Activated CD4-positive, alpha-beta memory T cell treated with anti-CD3 and anti-CD28 coated beads, Interleukin-2, amount 10 ng/mL, durations not matched to agents 7 days and 5 days (primary cell): ENCODE results near the gene POLR1E. TPM values are rescaled to one million over a fixed set of nuclear protein-coding genes. Genes with fewer than 3 reads are reported as not detected.
A peak's percentile ranks its signal among the peaks of the same experiment; 100 is the strongest.
"Not testable (repeated sequence)": the region's sequence is repeated elsewhere in the genome, so short reads cannot be mapped to it uniquely, and the experiment has no call there.

Experiments used
- CTCF ChIA-PET: fragments of 350-600 bp; sonication (Branson Sonifier 250); formaldehyde crosslinking; loops from one replicate; lab custom pipeline; 2021; ENCODE audit warnings: antibody characterized with exemption, inconsistent platforms; lab: Charles Lee
- POLR2A ChIA-PET: fragments of 350-600 bp; sonication (Branson Sonifier 250); formaldehyde crosslinking; loops from one replicate; lab custom pipeline; 2021; ENCODE audit warnings: antibody characterized with exemption; lab: Charles Lee
- DNase-seq: peaks from one replicate; pipeline ENCODE4 v3.0.0-alpha.2; 2020
- H3K27ac Mint-ChIP-seq: one replicate; pipeline ENCODE4 v1.8.0; 2021; ENCODE audit warnings: mild to moderate bottlenecking, mixed read lengths
- H3K27me3 Mint-ChIP-seq: one replicate; pipeline ENCODE4 v1.8.0; 2021; ENCODE audit warnings: mixed read lengths
- H3K36me3 Mint-ChIP-seq: one replicate; pipeline ENCODE4 v1.8.0; 2021; ENCODE audit warnings: low read depth, mixed read lengths
- H3K4me1 Mint-ChIP-seq: one replicate; pipeline ENCODE4 v1.8.0; 2021; ENCODE audit warnings: mixed read lengths
- H3K4me3 Mint-ChIP-seq: one replicate; pipeline ENCODE4 v1.8.0; 2021; ENCODE audit warnings: mild to moderate bottlenecking, mixed read lengths
- H3K9me3 Mint-ChIP-seq: one replicate; pipeline ENCODE4 v1.8.0; 2021; ENCODE audit warnings: mixed read lengths
- total RNA-seq, 2 experiments: library from RNA; stranded (reverse); gene quantifications; one replicate each; pipeline ENCODE4 v1.2.3, GENCODE V29; 2021

POLR1E gene
- total RNA-seq, 2 experiments from 2014 or later = 27.6 to 29.2 TPM

DNA sequence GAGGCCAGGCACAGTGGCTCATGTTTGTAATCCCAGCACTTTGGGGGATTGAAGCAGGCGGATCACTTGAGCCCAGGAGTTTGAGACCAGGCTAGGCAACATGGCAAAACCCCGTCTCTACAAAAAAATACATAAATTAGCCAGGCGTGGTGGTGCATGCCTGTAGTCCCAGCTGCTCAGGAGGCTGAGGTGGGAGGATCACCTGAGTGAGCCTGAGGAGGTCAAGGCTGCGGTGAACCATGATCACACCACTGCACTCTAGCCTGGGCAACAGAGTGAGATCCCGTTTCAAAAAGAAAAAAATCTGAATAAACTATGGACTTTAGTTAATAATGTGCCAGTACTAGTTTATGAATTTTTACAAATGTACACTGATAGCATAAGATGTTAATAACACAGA, 24.3 kb downstream of the POLR1E start:
- POLR2A ChIA-PET = interaction anchor here (1.6 kb wide), 1 partner anchor 12 kb away, joined by 5 read pairs; no protein-coding TSS in a partner anchor
- peaks cover 22% of the 10 kb centered on the region for H3K36me3 Mint-ChIP-seq
- H3K4me3 Mint-ChIP-seq, H3K27me3 Mint-ChIP-seq, H3K27ac Mint-ChIP-seq, CTCF ChIA-PET, H3K9me3 Mint-ChIP-seq, DNase-seq: not testable (repeated sequence)
- peaks cover 16% of the 10 kb centered on the region for H3K4me1 Mint-ChIP-seq

DNA sequence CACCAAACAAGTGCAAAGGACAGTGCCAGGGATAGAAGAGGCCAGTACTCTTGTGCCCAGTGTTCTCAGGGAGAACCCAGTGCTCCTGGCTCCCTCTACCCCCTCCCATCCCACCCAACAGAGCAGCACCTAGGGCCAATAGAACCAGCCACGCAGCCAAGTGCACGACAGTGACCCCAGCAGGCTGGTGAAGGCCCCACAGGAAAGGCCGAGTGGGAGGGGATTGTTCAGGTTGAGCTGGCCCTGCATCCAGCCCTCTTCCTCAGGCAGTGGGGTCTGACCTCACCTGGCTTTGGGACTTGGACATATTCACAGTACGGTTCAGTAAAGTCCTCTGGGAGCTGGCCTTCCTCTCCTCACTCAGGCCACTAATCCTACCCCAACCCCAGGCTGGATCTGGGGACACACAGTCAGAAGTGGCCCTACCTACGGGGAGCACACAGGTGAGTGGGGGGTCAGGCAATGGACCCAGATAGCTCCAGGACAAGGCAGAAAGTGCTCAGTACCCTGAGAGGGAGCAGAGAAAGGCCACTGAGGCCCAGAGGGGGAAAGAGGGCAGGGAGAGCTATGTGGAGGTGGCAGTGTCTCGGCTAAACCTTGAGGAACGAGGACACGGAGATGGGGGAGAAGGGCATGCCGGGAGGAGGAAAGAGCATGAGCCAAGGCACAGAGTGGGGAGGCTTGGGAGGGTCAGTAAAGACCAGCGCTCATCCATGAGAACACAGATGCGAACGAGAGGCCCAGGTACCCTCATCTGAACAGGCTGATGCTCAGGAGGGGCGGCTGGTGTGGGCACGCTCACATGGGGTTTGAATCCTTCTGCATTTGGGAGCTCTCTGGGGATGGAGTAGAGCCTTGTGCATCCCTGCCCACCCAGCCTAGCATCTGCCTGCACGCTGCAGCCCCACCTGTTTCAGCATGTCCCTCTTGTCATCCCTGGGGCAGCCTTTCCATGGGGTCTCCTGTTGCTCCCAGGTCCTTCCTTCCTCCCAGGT, 25.6 kb downstream of the POLR1E start:
- peaks cover 14% of the 10 kb centered on the region for H3K4me1 Mint-ChIP-seq
- H3K9me3 Mint-ChIP-seq = no peaks in the 10 kb centered on the region
- H3K27me3 Mint-ChIP-seq = no peaks in the 10 kb centered on the region
- no peak overlapping the region for H3K4me3 Mint-ChIP-seq
- no peak overlapping the region for H3K27ac Mint-ChIP-seq
- ChIA-PET CTCF (no interaction called here), POLR2A (interaction anchor here (0.9 to 2.3 kb wide), 3 partner anchors 8 to 81 kb away, joined by 3 to 9 read pairs (median 3); partner anchors contain the start of gene POLR1E)
- H3K36me3 Mint-ChIP-seq = peaks cover 17% of the 10 kb centered on the region
- no peak for DNase-seq

GRCh38 chr9:37512437-37512836, 26.7 kb downstream of the POLR1E start:
- no peak overlapping the region for H3K4me3 Mint-ChIP-seq
- H3K27ac Mint-ChIP-seq = no peak overlapping the region
- POLR2A ChIA-PET = interaction anchor here (0.9 to 2.3 kb wide), 2 partner anchors 9 to 26 kb away, joined by 3 to 9 read pairs; partner anchors contain the start of gene POLR1E
- no peak for DNase-seq
- H3K27me3 Mint-ChIP-seq = no peaks in the 10 kb centered on the region
- peaks cover 6% of the 10 kb centered on the region for H3K36me3 Mint-ChIP-seq
- CTCF ChIA-PET = no interaction called here
- H3K9me3 Mint-ChIP-seq = no peaks in the 10 kb centered on the region
- peaks cover 10% of the 10 kb centered on the region for H3K4me1 Mint-ChIP-seq

DNA sequence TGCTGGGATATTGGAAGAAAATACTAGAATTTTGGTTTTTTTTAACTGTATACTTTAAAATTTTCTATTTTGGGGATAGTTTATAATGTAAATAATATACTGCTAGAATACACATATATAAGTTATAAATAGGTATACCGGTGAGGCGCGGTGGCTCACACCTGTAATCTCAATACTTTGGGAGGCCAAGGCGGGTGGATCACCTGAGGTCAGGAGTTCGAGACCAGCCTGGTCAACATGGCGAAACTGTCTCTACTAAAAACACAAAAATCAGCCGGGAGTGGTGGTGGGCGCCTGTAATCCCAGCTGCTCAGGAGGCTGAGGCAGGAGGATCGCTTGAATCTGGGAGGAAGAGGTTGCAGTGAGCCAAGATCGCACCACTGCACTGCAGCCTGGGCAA, 28.7 kb downstream of the POLR1E start:
- H3K9me3 Mint-ChIP-seq, H3K4me1 Mint-ChIP-seq, H3K36me3 Mint-ChIP-seq, H3K4me3 Mint-ChIP-seq, DNase-seq, H3K27me3 Mint-ChIP-seq, CTCF ChIA-PET, H3K27ac Mint-ChIP-seq, POLR2A ChIA-PET: not testable (repeated sequence)

DNA sequence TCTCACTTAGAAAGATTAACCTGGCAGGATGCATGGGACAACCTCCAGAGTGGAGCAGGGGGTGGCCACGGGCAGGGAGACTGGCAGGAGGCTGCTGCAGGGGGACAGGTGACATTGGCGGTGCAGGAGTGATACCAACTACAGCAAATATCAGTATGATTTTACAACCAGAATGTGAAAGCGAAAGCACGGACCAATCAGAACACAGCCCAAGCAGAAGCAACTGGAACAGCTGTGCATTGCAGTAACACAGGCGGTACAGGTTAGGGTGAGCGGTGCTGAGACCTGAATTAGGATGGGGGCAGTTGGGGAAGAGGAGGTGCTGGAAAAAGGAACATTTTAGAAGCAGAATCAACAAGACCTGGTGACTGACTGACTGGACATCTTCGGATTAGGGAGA, 29.3 kb downstream of the POLR1E start:
- H3K27ac Mint-ChIP-seq = no peak overlapping the region
- peaks cover 10% of the 10 kb centered on the region for H3K4me1 Mint-ChIP-seq
- H3K4me3 Mint-ChIP-seq = no peak overlapping the region
- POLR2A ChIA-PET = interaction anchor here (0.8 kb wide), 1 partner anchor 13 kb away, joined by 3 read pairs; no protein-coding TSS in a partner anchor
- no peaks in the 10 kb centered on the region for H3K9me3 Mint-ChIP-seq
- CTCF ChIA-PET = no interaction called here
- no peaks in the 10 kb centered on the region for H3K27me3 Mint-ChIP-seq
- DNase-seq = no peak
- peaks cover 6% of the 10 kb centered on the region for H3K36me3 Mint-ChIP-seq

DNA sequence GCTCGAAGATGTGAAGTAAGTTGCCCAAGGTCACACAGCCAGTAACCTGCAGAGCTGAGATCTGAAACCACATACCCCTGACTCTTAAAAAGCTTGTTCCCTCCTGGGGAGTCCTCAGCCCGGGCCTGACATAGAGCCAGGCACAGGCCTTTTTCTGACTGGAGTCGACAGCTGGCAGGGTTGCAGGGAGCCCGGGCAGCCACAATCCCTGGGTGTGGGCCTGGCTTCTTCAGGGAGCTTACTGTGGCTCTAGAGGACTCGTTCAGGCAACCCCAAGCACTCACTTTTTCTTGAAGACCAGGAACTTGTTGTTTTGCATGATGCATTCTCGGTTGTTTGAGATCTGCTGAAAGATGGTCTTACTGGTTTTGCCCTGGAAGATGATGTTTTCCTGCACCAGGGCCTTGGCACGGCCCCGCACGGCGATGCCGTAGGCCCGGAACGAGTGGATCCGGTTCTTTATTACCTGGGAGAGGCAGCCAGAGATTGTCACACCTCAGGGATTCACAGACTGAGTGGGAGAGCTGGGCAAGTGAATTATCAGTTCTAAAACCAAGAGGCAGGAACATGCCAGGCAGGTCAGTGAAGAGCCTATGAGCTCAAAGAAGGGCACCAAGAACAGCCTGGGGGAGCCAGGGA, 30.0 kb downstream of the POLR1E start:
- Mint-ChIP-seq H3K4me3 (no peak overlapping the region), H3K36me3 (peaks cover 7% of the 10 kb centered on the region), H3K27me3 (no peaks in the 10 kb centered on the region), H3K4me1 (peaks cover 10% of the 10 kb centered on the region), H3K27ac (no peak overlapping the region), H3K9me3 (no peaks in the 10 kb centered on the region)
- CTCF ChIA-PET = no interaction called here
- DNase-seq = no peak
- POLR2A ChIA-PET = interaction anchor here (0.8 to 1.2 kb wide), 2 partner anchors 13 to 77 kb away, joined by 3 read pairs; partner anchors contain the start of gene TOMM5

DNA sequence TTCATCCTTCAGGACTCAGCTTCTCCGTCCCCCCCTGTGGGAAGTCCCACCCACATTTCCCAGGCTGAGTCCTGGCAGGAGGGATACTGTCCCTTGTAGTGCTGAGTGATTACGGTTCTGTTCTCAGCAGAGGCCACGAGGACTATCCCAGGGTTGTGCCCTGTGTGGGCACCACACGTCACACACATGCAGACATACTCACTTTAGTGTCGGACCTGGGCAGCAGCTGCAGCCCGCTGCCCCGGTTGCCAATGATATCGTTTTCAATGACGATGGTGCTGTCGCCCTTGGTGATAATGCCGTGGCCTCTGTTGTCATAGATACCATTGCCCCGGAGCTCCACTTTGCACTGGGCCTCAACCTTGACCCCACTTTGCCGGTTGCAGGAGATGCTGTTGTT, 32.2 kb downstream of the POLR1E start:
- ChIA-PET POLR2A (interaction anchor here (1.7 to 1.8 kb wide), 2 partner anchors 10 to 31 kb away, joined by 4 to 5 read pairs; no protein-coding TSS in a partner anchor), CTCF (interaction anchor here (0.7 to 1.3 kb wide), 2 partner anchors 57 to 102 kb away, joined by 3 to 4 read pairs; no protein-coding TSS in a partner anchor)
- peaks cover 9% of the 10 kb centered on the region for H3K36me3 Mint-ChIP-seq

GRCh38 chr9:37520641-37521040, 34.9 kb downstream of the POLR1E start:
- H3K27me3 Mint-ChIP-seq = no peaks in the 10 kb centered on the region
- H3K4me3 Mint-ChIP-seq = no peak overlapping the region
- H3K9me3 Mint-ChIP-seq = no peaks in the 10 kb centered on the region
- H3K27ac Mint-ChIP-seq = no peak overlapping the region
- peaks cover 12% of the 10 kb centered on the region for H3K36me3 Mint-ChIP-seq
- POLR2A ChIA-PET = no interaction called here
- no peak for DNase-seq
- H3K4me1 Mint-ChIP-seq = no peaks in the 10 kb centered on the region
- CTCF ChIA-PET = interaction anchor here (0.6 kb wide), 1 partner anchor 1496 kb away, joined by 5 read pairs; no protein-coding TSS in a partner anchor

More for the DNA sequence above, 32.2 kb downstream of the POLR1E start:
- Mint-ChIP-seq H3K4me3 (no peak overlapping the region), H3K4me1 (peaks cover 8% of the 10 kb centered on the region), H3K27me3 (no peaks in the 10 kb centered on the region), H3K27ac (no peak overlapping the region), H3K9me3 (no peaks in the 10 kb centered on the region)
- DNase-seq = no peak

DNA sequence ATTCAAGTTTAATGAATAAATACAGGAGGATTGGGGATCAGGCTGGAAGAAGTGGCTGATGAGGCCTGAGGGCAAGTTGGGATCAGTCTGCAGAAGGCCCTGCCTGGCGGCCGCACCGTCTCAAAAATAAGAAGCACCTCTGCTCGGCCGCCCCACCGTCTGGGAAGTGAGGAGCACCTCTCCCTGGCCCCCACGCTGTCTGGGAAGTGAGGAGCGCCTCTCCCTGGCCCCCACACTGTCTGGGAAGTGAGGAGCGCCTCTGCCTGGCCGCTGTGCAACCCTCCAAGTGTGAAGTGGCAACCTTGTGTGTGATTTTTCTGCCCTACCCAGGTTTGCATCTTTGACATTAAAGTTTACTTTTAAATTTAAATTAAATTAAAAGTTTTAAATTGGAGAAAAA, 35.4 kb downstream of the POLR1E start:
- Mint-ChIP-seq H3K4me1 (no peaks in the 10 kb centered on the region), H3K4me3 (no peak overlapping the region), H3K27ac (no peak overlapping the region), H3K9me3 (no peaks in the 10 kb centered on the region), H3K36me3 (peaks cover 12% of the 10 kb centered on the region), H3K27me3 (no peaks in the 10 kb centered on the region)
- ChIA-PET CTCF (no interaction called here), POLR2A (interaction anchor here (1.1 kb wide), 1 partner anchor 36 kb away, joined by 4 read pairs; the partner anchor contains the start of gene POLR1E)
- DNase-seq = no peak

- no peaks in the 10 kb centered on the region for H3K9me3 Mint-ChIP-seq
- POLR2A ChIA-PET = no interaction called here
- no peaks in the 10 kb centered on the region for H3K27me3 Mint-ChIP-seq
- H3K4me3 Mint-ChIP-seq = no peak overlapping the region
- no peaks in the 10 kb centered on the region for H3K4me1 Mint-ChIP-seq
- H3K36me3 Mint-ChIP-seq = peaks cover 19% of the 10 kb centered on the region
- CTCF ChIA-PET = no interaction called here
- DNase-seq = no peak
- H3K27ac Mint-ChIP-seq = no peak overlapping the region
Observed at GRCh38 chr9:37522971-37523370, 37.2 kb downstream of the POLR1E start.

GRCh38 chr9:37523916-37524315, 38.2 kb downstream of the POLR1E start:
- Mint-ChIP-seq H3K4me1 (peaks cover 9% of the 10 kb centered on the region), H3K27ac (no peak overlapping the region), H3K27me3 (no peaks in the 10 kb centered on the region), H3K9me3 (no peaks in the 10 kb centered on the region), H3K4me3 (no peak overlapping the region), H3K36me3 (peaks cover 19% of the 10 kb centered on the region)
- DNase-seq = no peak
- ChIA-PET POLR2A (no interaction called here), CTCF (no interaction called here)

DNA sequence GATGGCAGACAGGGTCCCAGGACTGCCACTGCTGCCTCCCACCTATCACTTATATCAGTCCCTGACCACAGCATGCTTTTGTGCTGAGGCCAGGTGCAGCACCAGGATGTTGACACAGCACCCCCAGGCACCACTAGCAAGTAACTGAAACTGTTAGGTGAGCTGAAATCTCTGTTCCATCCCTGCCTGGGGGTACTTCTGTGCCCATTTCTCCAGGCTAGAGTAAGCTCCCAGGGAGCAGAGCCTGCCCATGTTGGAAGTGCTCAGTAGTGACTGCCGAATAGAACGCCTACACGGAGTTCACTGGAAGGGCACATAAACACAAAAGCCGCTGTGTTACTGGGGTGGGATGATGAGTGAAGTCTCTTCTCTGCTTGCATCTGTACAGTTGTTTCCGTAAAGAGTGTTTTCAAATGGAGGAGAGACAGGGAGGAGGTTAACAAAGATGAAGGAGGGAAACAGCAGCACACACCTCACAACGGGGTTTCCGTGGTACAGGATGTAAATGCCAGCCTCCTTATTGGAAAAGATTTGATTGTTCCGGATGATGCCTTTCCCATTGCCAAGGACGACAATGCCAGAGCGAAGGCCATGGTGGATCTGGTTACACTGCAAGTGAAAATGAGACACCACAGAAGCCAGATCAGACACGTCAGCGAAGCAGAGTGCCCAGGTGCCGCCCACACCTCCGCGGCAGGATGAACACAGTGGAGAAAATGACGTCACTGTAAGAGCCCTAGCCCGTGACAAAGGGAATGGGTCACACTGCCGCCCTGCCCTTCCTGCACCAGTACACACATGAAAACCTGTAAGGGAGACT, 43.1 kb downstream of the POLR1E start:
- Mint-ChIP-seq H3K4me3 (peak overlapping the region; percentile 67), H3K9me3 (no peaks in the 10 kb centered on the region), H3K4me1 (peaks cover 31% of the 10 kb centered on the region), H3K27me3 (no peaks in the 10 kb centered on the region), H3K36me3 (peaks cover 17% of the 10 kb centered on the region), H3K27ac (peak overlapping the region; percentile 84)
- POLR2A ChIA-PET = interaction anchor here (0.8 to 1.6 kb wide), 7 partner anchors 11 to 256 kb away, joined by 3 to 10 read pairs (median 4); partner anchors contain the start of genes EXOSC3, POLR1E and TOMM5
- DNase-seq = peak; percentile 85
- CTCF ChIA-PET = interaction anchor here (0.6 kb wide), 1 partner anchor 196 kb away, joined by 4 read pairs; no protein-coding TSS in a partner anchor
